RWPE1 (cell line): ENCODE measurements around the gene RBM20.

Source experiments
- CTCF ChIA-PET: fragments of 350-600 bp; sonication (Branson Sonifier 250); formaldehyde crosslinking; extraction: SDS; loops from one replicate; lab custom pipeline; 2021; lab: Yijun Ruan, JAX
- POLR2A ChIA-PET: fragments of 400-600 bp; formaldehyde crosslinking; extraction: SDS; loops from one replicate; lab custom pipeline; 2020; ENCODE audit warnings: antibody characterized with exemption; ENCODE audit not compliant: low non-redundant PET; lab: Yijun Ruan, JAX
- DNase-seq: peaks from one replicate; pipeline ENCODE4 v3.0.0; 2012; ENCODE audit warnings: low spot score
- H3K27ac ChIP-seq: fragments of 450-650 bp; 2 replicates; pipeline ENCODE4 v1.5.1; 2017
- TF ChIP-seq, protein P1 (sequence below): fragments of 450-650 bp; conservative IDR thresholded peaks from 2 replicates; pipeline ENCODE4 v1.5.1; 2017; ENCODE audit warnings: low read depth, mild to moderate bottlenecking

Gene RBM20

DNA sequence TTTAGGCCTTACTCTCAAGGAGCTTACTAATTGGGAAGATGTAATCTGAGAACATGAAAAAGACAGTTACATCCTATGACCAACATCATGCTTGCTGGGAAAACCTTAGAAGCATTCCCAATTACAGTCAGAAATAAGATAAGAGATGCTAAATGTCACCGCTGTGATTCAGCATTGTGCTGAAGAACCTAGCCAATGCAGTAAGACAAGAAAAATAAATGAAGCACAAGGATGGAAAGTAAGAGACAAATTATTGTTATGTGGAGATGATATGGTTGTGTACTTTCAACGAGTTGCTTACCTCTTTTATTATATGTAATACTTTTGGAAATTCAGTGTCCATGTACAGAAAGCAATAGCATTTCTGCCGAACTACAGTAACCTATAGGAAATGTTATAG, 104.8 kb downstream of the RBM20 start:
- CTCF ChIA-PET = interaction anchor here (0.6 kb wide), 1 partner anchor 77 kb away, joined by 3 read pairs; no protein-coding TSS in a partner anchor
- POLR2A ChIA-PET = no interaction called here
- no peak for DNase-seq
- H3K27ac ChIP-seq = no peak overlapping the region
- TF ChIP-seq, protein P1, sequence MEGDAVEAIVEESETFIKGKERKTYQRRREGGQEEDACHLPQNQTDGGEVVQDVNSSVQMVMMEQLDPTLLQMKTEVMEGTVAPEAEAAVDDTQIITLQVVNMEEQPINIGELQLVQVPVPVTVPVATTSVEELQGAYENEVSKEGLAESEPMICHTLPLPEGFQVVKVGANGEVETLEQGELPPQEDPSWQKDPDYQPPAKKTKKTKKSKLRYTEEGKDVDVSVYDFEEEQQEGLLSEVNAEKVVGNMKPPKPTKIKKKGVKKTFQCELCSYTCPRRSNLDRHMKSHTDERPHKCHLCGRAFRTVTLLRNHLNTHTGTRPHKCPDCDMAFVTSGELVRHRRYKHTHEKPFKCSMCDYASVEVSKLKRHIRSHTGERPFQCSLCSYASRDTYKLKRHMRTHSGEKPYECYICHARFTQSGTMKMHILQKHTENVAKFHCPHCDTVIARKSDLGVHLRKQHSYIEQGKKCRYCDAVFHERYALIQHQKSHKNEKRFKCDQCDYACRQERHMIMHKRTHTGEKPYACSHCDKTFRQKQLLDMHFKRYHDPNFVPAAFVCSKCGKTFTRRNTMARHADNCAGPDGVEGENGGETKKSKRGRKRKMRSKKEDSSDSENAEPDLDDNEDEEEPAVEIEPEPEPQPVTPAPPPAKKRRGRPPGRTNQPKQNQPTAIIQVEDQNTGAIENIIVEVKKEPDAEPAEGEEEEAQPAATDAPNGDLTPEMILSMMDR = no peak

GRCh38 chr10:110750931-110751330, 106.8 kb downstream of the RBM20 start:
- CTCF ChIA-PET = no interaction called here
- H3K27ac ChIP-seq = no peak overlapping the region
- TF ChIP-seq, protein P1 = no peak

DNA sequence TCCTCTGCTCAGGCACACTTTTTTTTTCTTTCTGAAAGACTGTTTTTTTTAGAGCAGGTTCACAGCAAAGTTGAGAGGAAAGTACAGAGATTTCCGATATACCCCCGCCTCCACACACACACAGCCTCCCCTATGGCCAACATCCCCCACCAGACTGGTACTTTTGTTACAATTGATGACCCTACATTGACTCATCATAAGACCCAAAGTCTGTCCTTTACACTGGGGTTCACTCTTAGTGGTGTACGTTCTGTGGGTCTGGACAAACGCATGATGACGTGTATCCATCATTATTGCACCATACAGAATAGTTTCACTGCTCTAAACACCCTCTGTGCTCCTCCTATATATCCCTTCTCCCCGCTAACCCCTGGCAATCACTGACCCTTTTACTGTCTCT, 107.7 kb downstream of the RBM20 start:
- ChIA-PET CTCF (no interaction called here), POLR2A (no interaction called here)
- TF ChIP-seq, protein P1 = no peak
- no peak for DNase-seq
- H3K27ac ChIP-seq = no peak overlapping the region

More at GRCh38 chr10:110750931-110751330, 106.8 kb downstream of the RBM20 start:
- DNase-seq = no peak
- POLR2A ChIA-PET = no interaction called here

DNA sequence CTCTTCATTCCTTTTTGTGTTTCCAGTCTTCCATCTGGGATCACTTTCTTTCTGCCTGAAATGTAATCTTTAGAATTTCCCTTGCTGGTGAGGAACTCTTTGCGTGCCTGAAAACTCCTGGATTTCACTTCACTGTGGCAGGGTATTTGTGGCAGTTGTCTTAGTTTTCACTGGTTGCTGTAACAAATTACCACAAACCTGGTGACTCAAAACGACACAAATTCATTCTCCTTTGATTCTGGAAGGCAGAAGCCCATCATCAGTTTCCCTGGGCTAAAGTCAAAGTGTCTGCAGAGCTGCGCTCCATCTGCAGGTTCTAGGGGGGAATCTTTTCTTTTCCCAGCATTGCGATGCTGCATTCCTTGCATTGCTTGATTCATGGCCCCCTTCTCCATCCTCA, 109.3 kb downstream of the RBM20 start:
- POLR2A ChIA-PET = no interaction called here

DNA sequence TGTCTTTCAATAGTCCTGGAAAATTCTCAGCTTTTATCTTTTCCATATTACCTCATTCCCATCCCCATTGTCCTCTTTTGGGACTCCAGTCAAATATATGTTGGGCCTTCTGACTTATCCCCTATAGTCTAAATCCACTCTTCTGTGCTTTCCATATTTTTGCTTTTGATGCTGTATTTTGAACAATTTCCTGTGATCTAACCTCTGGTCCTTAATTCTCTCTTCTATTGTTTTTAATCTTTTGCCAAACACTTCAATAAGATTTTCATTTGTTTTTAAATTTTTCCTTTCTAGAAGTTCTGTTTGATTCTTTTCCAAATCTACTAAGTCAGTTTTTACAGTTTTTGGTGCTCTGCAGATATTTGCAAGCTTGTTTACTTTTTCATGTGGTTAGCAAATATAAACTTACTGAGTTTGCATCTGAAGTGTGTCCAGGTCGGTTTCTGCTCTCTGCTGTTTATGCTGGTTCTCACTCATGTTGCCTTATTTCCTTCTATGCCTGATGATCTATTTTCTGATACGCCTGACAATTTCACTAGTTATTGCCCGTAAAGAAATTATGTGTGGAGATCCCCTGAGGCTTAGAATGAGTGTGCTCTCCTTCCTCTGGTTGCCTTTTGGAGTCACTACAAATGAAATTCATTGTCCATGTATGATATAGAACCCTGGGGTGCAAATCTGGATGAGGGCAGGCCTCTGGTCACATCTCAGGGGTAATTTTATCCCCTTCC, 110.4 kb downstream of the RBM20 start:
- ChIA-PET POLR2A (no interaction called here), CTCF (interaction anchor here (0.6 to 1.3 kb wide), 4 partner anchors 8 to 139 kb away, joined by 3 to 5 read pairs (median 3); no protein-coding TSS in a partner anchor)

More for the DNA sequence above, 109.3 kb downstream of the RBM20 start:
- no peak for DNase-seq
- CTCF ChIA-PET = interaction anchor here (0.6 kb wide), 1 partner anchor 467 kb away, joined by 3 read pairs; no protein-coding TSS in a partner anchor
- TF ChIP-seq, protein P1 = no peak
- no peak overlapping the region for H3K27ac ChIP-seq

DNA sequence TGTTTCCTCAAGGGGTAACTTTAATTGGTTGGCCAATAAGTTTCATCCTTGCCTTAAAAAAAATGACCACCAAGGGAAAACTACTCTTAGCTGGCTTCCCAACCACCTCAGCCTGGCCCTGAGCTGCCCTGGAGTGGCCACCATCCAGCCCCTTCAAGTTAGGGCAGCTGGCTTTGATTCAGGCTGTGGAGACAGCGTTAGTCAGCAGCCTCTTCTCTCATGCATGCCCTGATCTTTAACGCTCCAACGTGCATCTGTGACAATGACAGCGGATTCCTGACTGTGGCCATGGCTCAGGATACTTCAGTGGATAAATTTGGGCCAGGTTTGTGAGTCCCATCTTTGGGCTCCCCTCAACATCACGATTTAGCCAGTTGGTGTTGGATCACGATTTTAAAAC, 111.6 kb downstream of the RBM20 start:
- DNase-seq = no peak
- TF ChIP-seq, protein P1 = no peak
- POLR2A ChIA-PET = no interaction called here
- CTCF ChIA-PET = interaction anchor here (1.1 to 1.3 kb wide), 2 partner anchors 9 to 16 kb away, joined by 3 read pairs; no protein-coding TSS in a partner anchor
- no peak overlapping the region for H3K27ac ChIP-seq

More for the DNA sequence above, 110.4 kb downstream of the RBM20 start:
- DNase-seq = no peak
- H3K27ac ChIP-seq = no peak overlapping the region
- TF ChIP-seq, protein P1 = no peak
